Vagina (tissue), 2 donors: ENCODE results near the gene RCAN2. TPM values are rescaled to one million over a fixed set of nuclear protein-coding genes. Genes with fewer than 3 reads are reported as not detected.

ENCODE experiments used
- DNase-seq, 2 donors: peaks; one replicate each; pipeline ENCODE4 v3.0.0-alpha.2; 2017; ENCODE audit errors: extremely low spot score in 2 of 2
- H3K27ac ChIP-seq: fragments of 200-600 bp; sonication (generic); one replicate; pipeline ENCODE4 v1.5.1; 2019
- H3K27me3 ChIP-seq: fragments of 200-600 bp; sonication (generic); one replicate; pipeline ENCODE4 v1.5.1; 2019
- H3K36me3 ChIP-seq, 2 donors: fragments of 200-600 bp; sonication (generic); one replicate each; pipeline ENCODE4 v1.5.1; 2017 to 2019
- H3K4me1 ChIP-seq: fragments of 200-600 bp; sonication (generic); one replicate; pipeline ENCODE4 v1.5.1; 2019
- H3K4me3 ChIP-seq, 2 donors: fragments of 200-600 bp; sonication (generic); 1 replicate in 1 of 2; 2 replicates in 1 of 2; pipeline ENCODE4 v1.5.1; 2016 to 2019
- H3K9me3 ChIP-seq: fragments of 200-600 bp; sonication (generic); one replicate; pipeline ENCODE4 v1.5.1; 2019
- POLR2A ChIP-seq, 2 donors: fragments of 450-650 bp; IDR thresholded peaks; one replicate each; pipeline ENCODE4 v1.6.1; 2017; ENCODE audit warnings: antibody characterized with exemption in 2 of 2, mild to moderate bottlenecking in 2 of 2, moderate library complexity in 2 of 2
- POLR2AphosphoS5 ChIP-seq, 2 donors: sonication (generic); formaldehyde crosslinking; IDR thresholded peaks; one replicate each; pipeline ENCODE4 v1.9.0; 2017; ENCODE audit warnings: antibody characterized with exemption in 2 of 2, mild to moderate bottlenecking in 2 of 2, low read depth in 1 of 2; ENCODE audit not compliant: insufficient read depth in 1 of 2
- intact Hi-C: fragments of 100-400 bp; cut with DNase I; formaldehyde crosslinking; loops from one replicate; pipeline ENCODE4 v1.15.1; 2023
- total RNA-seq: library from RNA; depleted of rRNA; stranded (reverse); fragments of >200 nt; gene quantifications from one replicate; pipeline ENCODE4 v1.2.3, GENCODE V29; 2016
- TF ChIP-seq, protein P1 (sequence below), 3 experiments: fragments of 450-650 bp in 2 of 3; fragments of 200-600 bp in 1 of 3; sonication (generic) in 1 of 3; IDR thresholded peaks; one replicate each; pipeline ENCODE4 v1.5.1; 2017 to 2019; ENCODE audit warnings: antibody characterized with exemption in 3 of 3, mild to moderate bottlenecking in 2 of 3, moderate library complexity in 2 of 3

Gene RCAN2
- total RNA-seq, 1 donor from 2014 or later: 20.9 TPM

DNA sequence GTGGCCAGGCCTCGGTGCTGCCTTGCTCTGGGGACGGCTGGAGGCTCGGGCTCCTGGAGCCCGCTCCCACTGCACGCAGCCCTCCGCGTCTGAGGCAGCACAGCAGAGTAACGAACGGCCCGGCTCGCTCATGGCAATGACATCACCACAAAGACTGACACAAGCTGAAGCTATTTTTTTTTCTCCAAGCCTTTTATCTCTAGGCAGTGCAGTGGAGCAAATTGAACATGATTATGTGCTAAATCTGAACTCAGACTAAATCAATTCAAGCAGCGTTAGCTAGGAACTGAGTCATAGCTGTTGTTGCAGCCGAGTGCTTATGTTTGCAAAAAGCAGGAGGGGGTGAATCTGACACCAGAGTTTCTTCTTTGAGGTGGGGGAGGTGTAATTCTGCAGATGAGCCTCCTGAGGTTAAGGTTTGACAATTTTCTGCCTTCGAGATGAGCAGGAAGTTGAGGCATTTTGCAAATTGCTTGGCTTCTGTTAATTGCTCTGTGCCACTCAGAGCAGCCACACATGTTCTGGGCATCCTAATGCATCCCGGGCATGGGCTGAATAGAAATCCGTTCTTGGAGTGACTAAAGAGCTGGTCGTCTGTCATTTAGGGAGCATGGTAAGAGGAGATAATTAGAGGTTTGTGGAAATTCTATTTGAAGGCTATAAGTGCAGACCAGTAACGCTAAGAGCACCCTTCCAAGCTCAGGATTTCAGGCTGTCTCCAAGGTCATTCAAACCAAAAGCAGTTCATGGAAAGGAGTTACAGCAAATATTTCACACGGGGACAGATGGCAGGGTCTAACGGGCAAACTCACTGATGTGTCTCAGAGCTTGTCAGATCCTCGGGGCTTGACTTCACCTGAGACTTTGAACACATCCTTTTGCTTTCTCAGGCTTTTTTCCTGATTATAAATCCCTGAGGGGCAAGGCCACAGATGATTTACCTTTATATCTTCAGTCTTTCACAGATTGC is 165.4 kb downstream of the RCAN2 start:
- no peak for DNase-seq
- intact Hi-C loops: no loop called here
- H3K9me3 ChIP-seq: no peaks in the 10 kb centered on the region
- no peaks in the 10 kb centered on the region for H3K36me3 ChIP-seq
- H3K27me3 ChIP-seq: no peaks in the 10 kb centered on the region
- TF ChIP-seq, protein P1, sequence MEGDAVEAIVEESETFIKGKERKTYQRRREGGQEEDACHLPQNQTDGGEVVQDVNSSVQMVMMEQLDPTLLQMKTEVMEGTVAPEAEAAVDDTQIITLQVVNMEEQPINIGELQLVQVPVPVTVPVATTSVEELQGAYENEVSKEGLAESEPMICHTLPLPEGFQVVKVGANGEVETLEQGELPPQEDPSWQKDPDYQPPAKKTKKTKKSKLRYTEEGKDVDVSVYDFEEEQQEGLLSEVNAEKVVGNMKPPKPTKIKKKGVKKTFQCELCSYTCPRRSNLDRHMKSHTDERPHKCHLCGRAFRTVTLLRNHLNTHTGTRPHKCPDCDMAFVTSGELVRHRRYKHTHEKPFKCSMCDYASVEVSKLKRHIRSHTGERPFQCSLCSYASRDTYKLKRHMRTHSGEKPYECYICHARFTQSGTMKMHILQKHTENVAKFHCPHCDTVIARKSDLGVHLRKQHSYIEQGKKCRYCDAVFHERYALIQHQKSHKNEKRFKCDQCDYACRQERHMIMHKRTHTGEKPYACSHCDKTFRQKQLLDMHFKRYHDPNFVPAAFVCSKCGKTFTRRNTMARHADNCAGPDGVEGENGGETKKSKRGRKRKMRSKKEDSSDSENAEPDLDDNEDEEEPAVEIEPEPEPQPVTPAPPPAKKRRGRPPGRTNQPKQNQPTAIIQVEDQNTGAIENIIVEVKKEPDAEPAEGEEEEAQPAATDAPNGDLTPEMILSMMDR (IDR thresholded peaks at IDR 0.05): no peak
- no peak for TF ChIP-seq POLR2AphosphoS5 (IDR thresholded peaks at IDR 0.05; ENCODE audit: insufficient read depth in 1 of 2, low read depth in 1 of 2)
- TF ChIP-seq POLR2A (IDR thresholded peaks at IDR 0.05): no peak
- no peak overlapping the region for H3K4me3 ChIP-seq
- H3K27ac ChIP-seq: no peak overlapping the region
- H3K4me1 ChIP-seq: peaks cover 14% of the 10 kb centered on the region

DNA sequence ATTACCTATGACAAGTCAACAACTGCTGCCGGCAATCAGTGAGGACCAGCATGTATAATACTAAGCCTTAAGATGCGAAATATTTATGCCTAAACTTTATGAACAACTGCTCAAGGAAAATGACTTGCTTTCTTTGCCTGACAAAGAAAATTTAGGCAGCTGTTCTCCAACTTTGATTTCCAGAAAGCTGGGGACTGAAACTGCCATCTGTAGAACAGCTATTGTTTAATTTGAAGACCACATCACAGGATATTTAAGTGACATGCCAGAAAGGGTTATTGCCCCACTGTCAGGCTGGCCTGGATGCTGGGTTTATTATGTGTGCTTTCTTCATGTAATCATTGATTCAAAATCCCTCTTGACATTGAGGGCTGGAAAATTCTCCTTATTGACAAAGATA is 166.5 kb downstream of the RCAN2 start:
- H3K4me3 ChIP-seq: no peak overlapping the region
- H3K9me3 ChIP-seq: no peaks in the 10 kb centered on the region
- no peaks in the 10 kb centered on the region for H3K36me3 ChIP-seq
- H3K4me1 ChIP-seq: peaks cover 14% of the 10 kb centered on the region
- H3K27ac ChIP-seq: no peak overlapping the region
- intact Hi-C loops: no loop called here
- no peaks in the 10 kb centered on the region for H3K27me3 ChIP-seq
- TF ChIP-seq POLR2A (IDR thresholded peaks at IDR 0.05) (no peak), POLR2AphosphoS5 (IDR thresholded peaks at IDR 0.05; ENCODE audit: insufficient read depth in 1 of 2, low read depth in 1 of 2) (no peak)
- TF ChIP-seq, protein P1 (IDR thresholded peaks at IDR 0.05): no peak
- no peak for DNase-seq

DNA sequence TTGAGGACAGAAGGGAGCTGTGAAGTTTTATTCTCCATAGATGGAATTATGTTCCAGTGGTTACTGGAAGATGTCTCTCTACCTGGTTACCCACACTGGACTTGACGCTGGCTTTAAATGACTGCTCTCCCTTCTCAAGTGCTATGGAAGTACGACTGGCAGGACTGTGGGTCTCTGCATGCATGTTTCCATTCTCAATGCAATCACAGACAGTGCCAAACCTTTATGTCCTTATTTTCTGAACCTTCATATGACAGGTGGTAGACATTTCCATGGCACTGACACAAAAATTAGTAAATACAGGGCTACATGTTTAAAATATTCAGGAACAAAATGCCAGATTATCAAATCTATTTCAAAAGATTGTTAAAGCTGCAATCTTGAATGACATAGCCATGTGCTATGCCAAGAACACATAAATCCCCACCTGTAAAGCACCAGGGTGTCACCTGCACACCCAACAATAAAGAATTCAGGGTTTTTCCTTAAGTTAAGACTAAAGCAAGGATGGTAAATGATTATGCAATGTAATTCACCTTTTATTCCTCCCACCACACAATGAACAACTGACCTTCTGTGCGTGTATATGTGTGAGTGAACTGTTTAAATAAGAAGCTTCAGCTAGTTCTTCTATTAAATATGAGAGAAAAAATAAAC is 167.2 kb downstream of the RCAN2 start:
- intact Hi-C loops: no loop called here
- H3K27me3 ChIP-seq: no peaks in the 10 kb centered on the region
- H3K36me3 ChIP-seq: no peaks in the 10 kb centered on the region
- no peak overlapping the region for H3K4me3 ChIP-seq
- no peak for DNase-seq
- no peaks in the 10 kb centered on the region for H3K9me3 ChIP-seq
- TF ChIP-seq POLR2AphosphoS5 (IDR thresholded peaks at IDR 0.05; ENCODE audit: insufficient read depth in 1 of 2, low read depth in 1 of 2) (no peak), POLR2A (IDR thresholded peaks at IDR 0.05) (no peak)
- TF ChIP-seq, protein P1 (IDR thresholded peaks at IDR 0.05): no peak
- no peak overlapping the region for H3K27ac ChIP-seq
- H3K4me1 ChIP-seq: peaks cover 14% of the 10 kb centered on the region

DNA sequence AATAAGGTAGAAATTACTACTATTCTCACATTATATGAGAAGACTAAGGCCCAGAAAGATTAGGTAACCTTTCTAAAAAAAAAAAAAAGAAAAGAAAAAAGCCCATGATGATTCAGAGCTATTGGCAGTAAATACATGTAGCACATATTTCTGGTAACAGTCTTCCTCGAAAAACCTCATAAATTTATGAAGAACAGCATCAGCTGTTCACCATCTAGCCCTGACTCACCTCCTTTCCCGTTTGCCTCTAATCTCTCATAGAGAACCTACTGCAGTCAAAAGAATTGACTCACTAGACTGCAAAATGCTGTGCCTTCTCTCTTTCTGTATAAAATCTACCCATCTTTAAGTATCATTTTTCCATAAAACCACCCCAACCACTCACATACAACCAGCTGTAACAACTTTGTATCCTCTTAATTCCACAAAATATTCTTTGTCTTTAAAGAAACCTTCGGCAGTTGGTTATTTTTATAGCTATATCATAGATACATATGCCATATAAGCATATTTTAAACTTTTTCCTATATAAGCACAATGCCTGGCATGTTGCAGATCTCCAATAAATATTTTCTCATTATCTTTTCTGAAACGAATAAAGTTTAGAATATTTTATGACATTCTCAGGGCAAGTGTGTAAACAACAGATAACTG is 167.8 kb downstream of the RCAN2 start:
- peaks cover 14% of the 10 kb centered on the region for H3K4me1 ChIP-seq
- no peaks in the 10 kb centered on the region for H3K9me3 ChIP-seq
- TF ChIP-seq, protein P1 (IDR thresholded peaks at IDR 0.05): no peak
- TF ChIP-seq POLR2AphosphoS5 (IDR thresholded peaks at IDR 0.05; ENCODE audit: insufficient read depth in 1 of 2, low read depth in 1 of 2): peak in 1 of 2 donors; percentile 54
- H3K27ac ChIP-seq: no peak overlapping the region
- no peaks in the 10 kb centered on the region for H3K27me3 ChIP-seq
- intact Hi-C loops: no loop called here
- H3K36me3 ChIP-seq: no peaks in the 10 kb centered on the region
- no peak for DNase-seq
- no peak overlapping the region for H3K4me3 ChIP-seq
